ENCODE measurements around the gene NDRG3. TPM values are rescaled to one million over a fixed set of nuclear protein-coding genes. Genes with fewer than 3 reads are reported as not detected.

NDRG3 gene
- total and polyA plus RNA-seq, 2 of the 8 experiments (the other 6 are each of a cell fraction or from before 2014, with no cell fraction given), result 25.7 to 32.3 TPM

- no peak overlapping the region for H4K91ac ChIP-seq (replicated peaks; ENCODE audit: insufficient read length, low read length)
- ChIA-PET POLR2A (ENCODE audit: partially characterized antibody) (interaction anchor here (0.8 kb wide), 1 partner anchor 27 kb away, joined by 4 read pairs; the partner anchor contains the start of gene SLA2), CTCF (ENCODE audit: partially characterized antibody) (interaction anchor here (0.6 to 2.6 kb wide), 4 partner anchors 25 to 82 kb away, joined by 3 to 8 read pairs (median 4); no protein-coding TSS in a partner anchor)
- DNase-seq (ENCODE audit: low read depth in 1 of 2, low spot score in 2 of 2) (no peak), FAIRE-seq (no peak)
- H3K27ac ChIP-seq (ENCODE audit: low read depth, low read length), result no peak overlapping the region
- no peak overlapping the region for H3K56ac ChIP-seq (replicated peaks; ENCODE audit: insufficient read length, low read depth, low read length)
- H3K14ac ChIP-seq (ENCODE audit: insufficient read length), result no peak overlapping the region
- no peaks in the 10 kb centered on the region; the same call in 1 of the 2 replicates for H3K79me1 ChIP-seq (ENCODE audit: low read depth, low read length)
- no peak overlapping the region for H3K4ac ChIP-seq (replicated peaks; ENCODE audit: insufficient read length, low read depth, low read length)
- no peak overlapping the region for H3K4me2 ChIP-seq (ENCODE audit: insufficient read depth in 1 of 2, low read depth in 2 of 2, low read length in 2 of 2)
- no peak overlapping the region for H4K5ac ChIP-seq (ENCODE audit: insufficient read length, low read depth, low read length)
- H3K18ac ChIP-seq (ENCODE audit: extremely low read depth, low read length), result no peak overlapping the region
- peaks cover 0 to 5% (median 2%) of the 10 kb centered on the region in 4 experiments; a peak in 4 of 7 replicates for H3K4me1 ChIP-seq (replicated peaks in 1 of 4; ENCODE audit: control insufficient read depth in 3 of 4, insufficient read depth in 4 of 4, low read length in 3 of 4)
- no peak overlapping the region for H2AK5ac ChIP-seq (ENCODE audit: low read depth, low read length)
- no peaks in the 10 kb centered on the region for H3K9me3 ChIP-seq (ENCODE audit: insufficient read depth in 2 of 2, low read depth in 1 of 2, low read length in 1 of 2)
- H3K79me2 ChIP-seq (ENCODE audit: control insufficient read depth in 1 of 2, insufficient read depth in 2 of 2, low read length in 2 of 2), result no peaks in the 10 kb centered on the region
- H4K8ac ChIP-seq (ENCODE audit: extremely low read depth, insufficient read depth, low read length), result no peak overlapping the region
- no peak overlapping the region for H3K9ac ChIP-seq (replicated peaks in 1 of 4; ENCODE audit: extremely low read depth in 1 of 4, low read depth in 3 of 4, low read length in 3 of 4)
- H2BK20ac ChIP-seq (ENCODE audit: low read length), result no peak overlapping the region
- no peaks in the 10 kb centered on the region; a peak in 1 of 8 replicates for H3K36me3 ChIP-seq (ENCODE audit: control insufficient read depth in 2 of 4, insufficient read depth in 4 of 4, low read length in 3 of 4)
- no peak overlapping the region for H2AFZ ChIP-seq (ENCODE audit: low read length)
- no peaks in the 10 kb centered on the region for H3K27me3 ChIP-seq (replicated peaks in 1 of 4; ENCODE audit: control insufficient read depth in 3 of 4, extremely low read depth in 1 of 4, insufficient read depth in 3 of 4, low read length in 3 of 4)
- WGBS, 2 experiments (ENCODE audit: extremely low coverage in 1 of 2, insufficient coverage in 1 of 2, insufficient read length in 1 of 2, insufficient replicate concordance in 2 of 2, low coverage in 1 of 2, low lambda C conversion rate in 2 of 2, missing lambda C conversion rate in 1 of 2), result 93% methylated on average over 4 of the region's 4 CpGs; no CpG with 5 or more reads in 1 of the 2 experiments
- no peak overlapping the region for H2BK12ac ChIP-seq (ENCODE audit: low read depth, low read length)
- H3K23ac ChIP-seq (ENCODE audit: insufficient read length), result no peak overlapping the region
- H3K4me3 ChIP-seq (ENCODE audit: extremely low read depth in 1 of 4, insufficient read depth in 2 of 4, low read depth in 3 of 4, low read length in 4 of 4), result no peak overlapping the region
- H3K23me2 ChIP-seq (ENCODE audit: low read depth, low read length), result peaks cover 3% of the 10 kb centered on the region; the same call in 1 of the 2 replicates
- no peaks in the 10 kb centered on the region for H4K20me1 ChIP-seq (replicated peaks in 1 of 2; ENCODE audit: control insufficient read depth in 1 of 2, insufficient read depth in 2 of 2, low read length in 2 of 2)
- TF ChIP-seq CBX5 (IDR thresholded peaks at IDR 0.05; ENCODE audit: low read depth, low read length) (no peak), CBX8 (IDR thresholded peaks at IDR 0.05; ENCODE audit: borderline replicate concordance, low read depth, low read length) (no peak), SUZ12 (IDR thresholded peaks at IDR 0.05; ENCODE audit: low read length) (no peak), POLR2A (IDR thresholded peaks at IDR 0.05; ENCODE audit: control extremely low read depth in 1 of 2, low read depth in 2 of 2, low read length in 2 of 2) (no peak), CHD2 (IDR thresholded peaks at IDR 0.05; ENCODE audit: low read length) (no peak), GTF2F1 (IDR thresholded peaks at IDR 0.05; ENCODE audit: borderline replicate concordance, low read depth, low read length) (no peak), CHD1 (IDR thresholded peaks at IDR 0.05; ENCODE audit: low read depth, low read length) (no peak), HDAC6 (IDR thresholded peaks at IDR 0.05; ENCODE audit: low read depth, low read length) (no peak), TCF12 (IDR thresholded peaks at IDR 0.05; ENCODE audit: low read depth, low read length) (no peak), MAX (IDR thresholded peaks at IDR 0.05) (no peak), BCL11A (IDR thresholded peaks at IDR 0.05; ENCODE audit: low read depth in 2 of 2, low read length in 2 of 2) (no peak), KDM1A (IDR thresholded peaks at IDR 0.05; ENCODE audit: borderline replicate concordance, low read length) (no peak)
- TF ChIP-seq, protein P1, sequence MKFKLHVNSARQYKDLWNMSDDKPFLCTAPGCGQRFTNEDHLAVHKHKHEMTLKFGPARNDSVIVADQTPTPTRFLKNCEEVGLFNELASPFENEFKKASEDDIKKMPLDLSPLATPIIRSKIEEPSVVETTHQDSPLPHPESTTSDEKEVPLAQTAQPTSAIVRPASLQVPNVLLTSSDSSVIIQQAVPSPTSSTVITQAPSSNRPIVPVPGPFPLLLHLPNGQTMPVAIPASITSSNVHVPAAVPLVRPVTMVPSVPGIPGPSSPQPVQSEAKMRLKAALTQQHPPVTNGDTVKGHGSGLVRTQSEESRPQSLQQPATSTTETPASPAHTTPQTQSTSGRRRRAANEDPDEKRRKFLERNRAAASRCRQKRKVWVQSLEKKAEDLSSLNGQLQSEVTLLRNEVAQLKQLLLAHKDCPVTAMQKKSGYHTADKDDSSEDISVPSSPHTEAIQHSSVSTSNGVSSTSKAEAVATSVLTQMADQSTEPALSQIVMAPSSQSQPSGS (IDR thresholded peaks at IDR 0.05; ENCODE audit: low read length), result no peak
- no peak overlapping the region for H2BK120ac ChIP-seq (replicated peaks; ENCODE audit: low read depth, low read length)
- no peak overlapping the region for H2BK5ac ChIP-seq (ENCODE audit: low read depth, low read length)
- H2BK15ac ChIP-seq (ENCODE audit: low read length), result no peak overlapping the region
These were observed 72.9 kb downstream of the NDRG3 start for GRCh38 chr20:36672991-36673390.

Measured in H1 (cell line).